Medulla oblongata (tissue), 1 donor: Measurements from ENCODE around the gene TRPV6.
A peak's percentile ranks its signal among the peaks of the same experiment; 100 is the strongest.

ENCODE experiments used
- DNase-seq: peaks from one replicate; pipeline ENCODE4 v3.0.0-alpha.2; 2015; ENCODE audit errors: extremely low spot score

Gene TRPV6

GRCh38 chr7:142868986-142869415 lies 16.5 kb downstream of the TRPV6 start:
- no peak for DNase-seq

- DNase-seq = no peak
Observed at GRCh38 chr7:142868188-142868985, 17.2 kb downstream of the TRPV6 start.

GRCh38 chr7:142867398-142868187 lies 18.0 kb downstream of the TRPV6 start:
- no peak for DNase-seq

DNA sequence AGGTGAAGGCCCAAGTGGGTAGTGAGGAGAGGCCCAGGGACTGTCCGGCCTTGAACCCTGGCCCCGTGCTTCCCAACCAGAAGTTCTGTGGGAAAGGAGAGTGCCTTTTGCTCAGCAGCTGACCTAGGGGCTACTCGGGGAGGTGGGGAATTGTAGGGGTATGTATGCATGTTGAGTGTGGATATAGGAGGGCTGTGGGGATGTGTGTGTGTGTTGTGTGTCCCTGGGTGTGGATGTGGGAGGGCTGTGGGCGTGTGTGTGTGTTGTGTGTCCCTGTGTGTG lies 18.5 kb downstream of the TRPV6 start:
- DNase-seq = no peak

- peak; percentile 31 for DNase-seq
Observed at GRCh38 chr7:142866361-142867096, 19.0 kb downstream of the TRPV6 start.

DNA sequence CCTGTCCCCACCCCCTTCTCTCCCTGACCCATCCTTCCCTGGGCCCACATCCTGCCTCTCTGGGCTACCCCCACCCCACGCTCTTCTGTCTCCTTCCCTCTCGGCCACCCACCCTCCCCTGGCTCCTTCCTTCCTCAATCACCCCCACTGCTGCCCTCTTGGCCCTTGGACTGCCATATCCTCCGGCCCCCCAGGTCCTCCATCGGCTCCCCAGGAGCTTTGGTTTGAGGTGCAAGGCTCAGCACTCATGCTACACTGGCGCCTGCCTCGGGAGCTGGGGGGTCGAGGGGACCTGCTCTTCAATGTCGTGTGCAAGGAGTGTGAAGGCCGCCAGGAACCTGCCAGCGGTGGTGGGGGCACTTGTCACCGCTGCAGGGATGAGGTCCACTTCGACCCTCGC lies 19.8 kb downstream of the TRPV6 start:
- no peak for DNase-seq

DNA sequence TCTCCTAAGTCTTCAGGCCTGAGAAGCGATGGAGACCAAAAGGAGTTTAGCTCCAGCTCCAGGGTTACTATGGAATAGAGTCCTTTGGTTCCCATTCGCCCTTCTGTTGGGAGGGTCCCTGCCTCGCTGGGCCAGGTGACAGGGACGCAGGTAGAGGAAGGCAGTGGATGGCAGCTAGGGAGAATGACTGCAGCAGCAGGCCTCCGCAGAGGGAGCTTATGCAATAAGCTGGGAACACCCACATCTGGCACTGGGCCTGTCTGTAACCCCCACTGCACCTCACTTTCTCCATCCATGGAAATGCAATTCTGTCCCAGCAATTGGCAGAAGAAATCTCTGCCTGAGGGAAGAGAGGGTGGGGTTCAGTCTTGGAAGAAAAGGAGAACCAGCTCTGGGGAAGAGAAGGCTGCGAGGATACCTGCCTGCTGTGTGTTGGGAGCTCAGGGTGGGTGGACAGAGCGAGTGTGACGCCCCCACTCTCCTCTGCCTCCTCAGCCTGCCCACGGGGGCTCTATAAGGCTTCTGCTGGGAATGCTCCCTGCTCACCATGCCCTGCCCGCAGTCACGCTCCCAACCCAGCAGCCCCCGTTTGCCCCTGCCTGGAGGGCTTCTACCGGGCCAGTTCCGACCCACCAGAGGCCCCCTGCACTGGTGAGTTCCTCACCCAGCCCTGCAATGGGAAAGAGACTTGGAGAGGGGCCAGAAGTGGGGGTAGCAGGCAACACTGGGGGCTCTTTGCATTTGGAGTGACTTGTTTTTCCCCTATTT lies 20.4 kb downstream of the TRPV6 start:
- no peak for DNase-seq

GRCh38 chr7:142863891-142864685 lies 21.5 kb downstream of the TRPV6 start:
- no peak for DNase-seq

DNA sequence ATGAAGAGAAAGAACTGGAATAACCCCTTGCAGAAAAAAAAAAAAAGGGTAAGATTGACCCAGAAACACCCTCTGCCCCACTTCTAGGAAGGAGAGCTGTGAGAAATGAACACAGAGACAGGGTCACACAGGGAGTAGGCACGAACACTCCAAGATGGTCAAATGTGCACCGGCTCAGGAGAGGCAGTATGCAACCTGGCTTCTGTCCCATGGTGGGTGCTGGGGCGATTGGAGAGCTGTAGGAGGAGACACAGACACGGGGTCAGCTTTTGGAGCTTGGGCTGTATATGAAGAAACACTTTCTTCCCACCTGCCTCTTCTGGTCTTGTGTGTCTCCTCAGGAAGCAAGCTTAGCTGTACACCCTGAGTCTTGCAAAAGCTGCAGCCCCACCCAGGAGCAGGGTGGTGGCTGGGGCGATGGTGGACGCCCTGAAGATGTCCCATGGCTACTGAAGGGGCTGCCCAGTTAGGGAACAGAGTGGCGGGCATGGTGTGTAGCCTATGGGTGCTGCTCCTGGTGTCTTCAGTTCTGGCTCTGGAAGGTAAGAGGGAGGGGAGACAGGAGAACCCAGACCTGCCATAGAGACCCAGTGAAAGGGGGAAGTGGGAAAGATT lies 22.7 kb downstream of the TRPV6 start:
- no peak for DNase-seq

GRCh38 chr7:142862351-142862750 lies 23.2 kb downstream of the TRPV6 start:
- DNase-seq = no peak

DNA sequence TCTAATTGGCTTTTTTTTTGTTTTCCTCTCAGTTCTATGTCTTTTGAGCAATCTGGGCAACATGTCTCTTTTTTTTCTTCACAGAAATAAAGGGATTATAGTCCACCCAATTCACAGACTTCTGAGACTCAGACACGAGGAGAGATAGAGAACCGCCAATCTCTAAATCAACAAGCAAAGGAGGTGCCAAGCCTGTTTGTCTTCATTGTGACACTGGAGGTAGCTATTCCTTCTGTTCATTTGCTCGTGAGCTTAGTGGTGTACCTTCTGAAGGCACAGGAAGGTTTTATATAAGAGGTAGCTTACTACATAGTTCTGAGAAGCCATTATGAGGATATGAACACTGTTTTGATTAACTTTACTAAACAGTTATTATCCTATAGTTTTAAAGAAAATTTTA lies 24.6 kb downstream of the TRPV6 start:
- DNase-seq = no peak

- DNase-seq = no peak
Observed at GRCh38 chr7:142859829-142860228, 25.7 kb downstream of the TRPV6 start.

DNA sequence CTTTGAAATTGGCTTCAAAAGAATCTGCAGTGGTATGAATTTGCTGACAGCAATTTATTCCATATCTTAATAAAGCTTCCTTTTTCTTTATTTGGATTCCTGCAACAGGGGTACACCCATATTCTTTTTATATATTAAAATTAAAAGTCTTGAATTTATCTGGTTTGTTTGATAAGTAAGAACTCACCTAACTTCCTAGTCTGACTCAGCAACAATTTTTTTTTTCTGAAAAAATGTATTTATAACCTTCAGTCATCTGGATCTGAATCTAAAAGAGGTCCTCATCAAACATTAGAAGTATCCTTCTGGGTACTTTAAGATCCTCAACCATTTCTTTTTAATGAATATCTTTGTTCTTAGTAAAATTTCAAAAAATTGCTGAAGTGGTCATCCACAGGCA lies 26.1 kb downstream of the TRPV6 start:
- no peak for DNase-seq

DNA sequence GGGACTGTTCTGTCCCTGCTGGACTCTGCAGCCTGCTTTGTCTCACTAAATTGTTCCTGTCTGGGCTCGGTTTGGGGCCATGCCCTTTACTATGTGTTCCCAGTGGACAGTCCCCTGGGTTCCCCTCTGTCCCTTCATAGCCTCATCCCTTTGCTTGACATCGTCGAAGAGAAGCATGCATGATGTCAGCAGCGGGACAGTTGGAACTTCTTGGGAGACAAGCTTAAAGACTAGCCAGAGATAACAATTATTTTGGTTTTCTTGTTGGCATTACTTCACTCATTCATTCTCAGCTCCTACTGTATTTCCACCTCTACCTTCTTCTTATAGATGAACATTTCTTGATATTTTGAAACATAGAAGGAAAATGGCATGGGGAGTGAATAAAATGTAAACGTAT lies 27.9 kb downstream of the TRPV6 start:
- DNase-seq = no peak

GRCh38 chr7:142856565-142857245 lies 28.8 kb downstream of the TRPV6 start:
- DNase-seq = no peak

GRCh38 chr7:142855756-142856564 lies 29.6 kb downstream of the TRPV6 start:
- peak; percentile 10 for DNase-seq

- DNase-seq = peak; percentile 9
Observed at GRCh38 chr7:142855114-142855743, 30.3 kb downstream of the TRPV6 start.

DNA sequence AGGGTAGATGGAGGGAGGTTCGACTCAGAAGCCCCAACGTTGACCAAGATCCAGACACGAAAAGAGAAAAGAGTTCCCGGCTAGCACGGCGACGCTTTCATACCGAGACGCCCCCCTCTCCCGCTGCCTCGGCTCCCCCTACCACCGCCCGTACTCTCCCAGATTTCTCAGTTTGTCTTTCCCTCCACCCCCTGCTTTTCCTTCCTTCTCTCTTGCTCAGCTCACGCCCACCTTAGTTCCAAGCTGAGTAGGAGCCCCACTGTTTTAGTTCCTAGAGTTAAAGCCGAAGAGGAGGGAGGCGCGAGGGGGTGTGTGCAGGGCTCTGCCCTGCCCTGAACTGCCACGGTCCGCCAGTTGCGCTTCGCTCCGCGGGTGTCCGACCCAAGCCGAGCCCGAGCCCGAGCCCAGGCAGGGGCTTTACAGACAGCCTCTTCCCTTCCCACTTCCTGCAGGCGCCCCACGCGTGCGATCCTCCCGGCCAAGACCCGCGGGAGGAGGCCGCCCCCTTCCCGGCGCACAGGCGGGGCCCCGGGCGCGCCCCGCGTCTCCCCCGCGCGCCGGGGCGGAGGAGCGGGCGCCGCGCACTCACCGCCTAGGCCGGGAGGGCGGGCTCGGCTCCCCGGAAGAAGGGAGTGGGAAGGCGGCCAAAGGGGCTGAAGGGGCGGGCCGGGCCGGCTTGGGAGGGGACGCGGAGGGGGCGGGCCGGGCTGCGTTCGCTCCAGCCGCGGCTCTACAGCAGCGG lies 31.0 kb downstream of the TRPV6 start, which contains the start of gene EPHB6:
Gene EPHB6 (plus strand): TSS at position 705 of the 742 bp plus-strand sequence. CDS start 8,152 bp downstream, outside the sequence.
- DNase-seq = peak; percentile 74
